Cardiac muscle cell (in vitro differentiated cells and primary cell): Measurements from ENCODE around the gene TRAP1. TPM values are rescaled to one million over a fixed set of nuclear protein-coding genes. Genes with fewer than 3 reads are reported as not detected.

Experiments used
- DNase-seq, 2 donors: peaks; one replicate each; pipeline versions ENCODE4 v3.0.0 to v3.0.0-alpha.2; 2010 to 2017; ENCODE audit warnings: low read depth in 1 of 2, low spot score in 1 of 2
- H3K27ac ChIP-seq: fragments of 200-600 bp; sonication (generic); 2 replicates; pipeline ENCODE4 v1.5.1; 2016
- H3K27me3 ChIP-seq: fragments of 200-600 bp; sonication (generic); 2 replicates; pipeline ENCODE4 v1.6.0; 2016; ENCODE audit warnings: control low read depth
- H3K36me3 ChIP-seq: fragments of 200-600 bp; sonication (generic); 2 replicates; pipeline ENCODE4 v1.5.1; 2016; ENCODE audit warnings: control low read depth
- H3K4me1 ChIP-seq: fragments of 200-600 bp; sonication (generic); 2 replicates; pipeline ENCODE4 v1.8.1; 2017; ENCODE audit warnings: low read depth, mild to moderate bottlenecking, mixed run types
- H3K4me3 ChIP-seq: fragments of 200-600 bp; sonication (generic); 2 replicates; pipeline ENCODE4 v1.5.1; 2016; ENCODE audit warnings: mild to moderate bottlenecking
- H3K9me3 ChIP-seq: fragments of 200-600 bp; sonication (generic); 2 replicates; pipeline ENCODE4 v1.5.1; 2017; ENCODE audit warnings: low read depth, mild to moderate bottlenecking, control low read depth
- polyA plus RNA-seq: library from polyadenylated mRNA; unstranded; fragments of >200 nt; fragmentation: Nextera tagmentation; extraction: Ambion mirVana; gene quantifications from 2 replicates; pipeline ENCODE4 v1.2.1, GENCODE V29; 2016
- total RNA-seq: library from RNA; depleted of rRNA; stranded (reverse); fragments of >200 nt; gene quantifications from 2 replicates; pipeline ENCODE4 v1.2.3, GENCODE V29; 2016
- TF ChIP-seq, protein P1 (sequence below): IDR thresholded peaks from 2 replicates; pipeline ENCODE4 v1.5.1; 2012; ENCODE audit warnings: low read depth, mild to moderate bottlenecking, low read length

The TRAP1 gene
- 141 and 157 TPM in 2 replicates for total RNA-seq
- 164 and 178 TPM in 2 replicates for polyA plus RNA-seq

DNA sequence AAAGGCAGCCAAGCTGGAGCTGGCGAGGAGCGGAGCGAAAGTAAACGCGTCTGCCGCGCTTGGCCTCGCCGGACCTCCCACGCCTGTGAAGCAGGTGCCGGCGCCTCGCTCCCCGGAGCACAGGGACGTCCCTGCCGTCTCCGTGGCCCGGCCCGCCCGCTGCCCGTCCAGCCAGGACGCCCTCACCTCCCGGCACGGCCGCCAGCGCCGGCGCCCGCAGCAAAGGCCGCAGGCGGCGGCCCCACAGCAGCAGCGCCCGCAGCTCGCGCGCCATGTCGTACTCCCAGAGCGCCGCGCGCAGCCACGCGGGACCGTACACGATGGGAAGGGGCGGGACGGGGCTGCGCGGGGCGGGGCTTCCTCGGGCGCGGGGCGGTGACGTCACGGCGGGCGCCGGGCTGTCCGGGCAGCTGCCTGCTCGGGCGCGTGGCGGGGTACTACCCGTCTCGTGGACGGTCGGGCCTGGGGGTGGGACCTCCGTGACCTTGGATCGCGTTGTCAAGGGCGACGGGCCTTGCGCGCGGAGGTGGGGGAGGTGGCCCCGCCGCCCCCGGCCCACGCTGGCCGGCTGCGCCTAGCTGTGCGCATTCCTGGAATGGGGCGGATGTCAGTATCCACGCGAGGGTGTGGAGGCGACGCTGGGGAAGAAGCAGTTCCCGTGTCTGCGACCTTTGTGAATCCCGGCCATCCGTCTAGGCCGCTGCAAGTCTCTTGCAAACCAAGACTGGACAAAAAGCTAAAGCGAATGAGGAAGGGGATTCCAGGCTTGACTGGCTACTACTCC is at the start of gene TRAP1:
TSS of gene TRAP1 (minus strand) at position 290 of the 784 bp plus-strand sequence. CDS start at position 274, 16 bp downstream.
- peak within 1 kb of the TSS; percentile 95 for H3K27ac ChIP-seq
- peak; percentile 89 to 92 for DNase-seq
- H3K9me3 ChIP-seq = no peaks in the 10 kb centered on the region
- no peaks in the 10 kb centered on the region for H3K4me1 ChIP-seq
- TF ChIP-seq, protein P1, sequence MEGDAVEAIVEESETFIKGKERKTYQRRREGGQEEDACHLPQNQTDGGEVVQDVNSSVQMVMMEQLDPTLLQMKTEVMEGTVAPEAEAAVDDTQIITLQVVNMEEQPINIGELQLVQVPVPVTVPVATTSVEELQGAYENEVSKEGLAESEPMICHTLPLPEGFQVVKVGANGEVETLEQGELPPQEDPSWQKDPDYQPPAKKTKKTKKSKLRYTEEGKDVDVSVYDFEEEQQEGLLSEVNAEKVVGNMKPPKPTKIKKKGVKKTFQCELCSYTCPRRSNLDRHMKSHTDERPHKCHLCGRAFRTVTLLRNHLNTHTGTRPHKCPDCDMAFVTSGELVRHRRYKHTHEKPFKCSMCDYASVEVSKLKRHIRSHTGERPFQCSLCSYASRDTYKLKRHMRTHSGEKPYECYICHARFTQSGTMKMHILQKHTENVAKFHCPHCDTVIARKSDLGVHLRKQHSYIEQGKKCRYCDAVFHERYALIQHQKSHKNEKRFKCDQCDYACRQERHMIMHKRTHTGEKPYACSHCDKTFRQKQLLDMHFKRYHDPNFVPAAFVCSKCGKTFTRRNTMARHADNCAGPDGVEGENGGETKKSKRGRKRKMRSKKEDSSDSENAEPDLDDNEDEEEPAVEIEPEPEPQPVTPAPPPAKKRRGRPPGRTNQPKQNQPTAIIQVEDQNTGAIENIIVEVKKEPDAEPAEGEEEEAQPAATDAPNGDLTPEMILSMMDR = no peak
- H3K27me3 ChIP-seq = no peaks in the 10 kb centered on the region
- H3K4me3 ChIP-seq = peak within 1 kb of the TSS; percentile 96
- H3K36me3 ChIP-seq = no peaks in the 10 kb centered on the region

DNA sequence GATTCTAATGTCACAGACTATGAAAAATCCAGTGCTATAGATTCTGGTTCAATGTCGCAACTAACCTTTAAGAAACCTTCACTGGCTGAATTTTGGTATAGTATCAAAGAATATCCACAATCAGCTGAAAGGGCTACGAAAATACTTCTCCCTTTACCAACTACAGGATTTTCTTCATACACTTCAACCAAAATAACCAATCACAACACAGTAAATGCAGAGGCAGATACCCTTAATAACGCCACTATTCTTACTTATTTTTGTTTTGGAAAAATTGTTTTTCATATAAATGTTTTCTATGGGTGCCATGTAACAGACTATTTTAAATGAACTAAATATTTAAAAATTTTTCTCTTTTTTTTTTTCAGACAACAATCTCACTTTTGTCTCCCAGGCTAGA is 48.9 kb upstream of the TRAP1 start:
- Histone ChIP-seq H3K36me3 (peaks cover 71% of the 10 kb centered on the region), H3K4me1 (no peaks in the 10 kb centered on the region), H3K27ac (no peak overlapping the region), H3K27me3 (no peaks in the 10 kb centered on the region), H3K4me3 (no peak overlapping the region), H3K9me3 (no peaks in the 10 kb centered on the region)
- no peak for DNase-seq
- TF ChIP-seq, protein P1 = no peak

DNA sequence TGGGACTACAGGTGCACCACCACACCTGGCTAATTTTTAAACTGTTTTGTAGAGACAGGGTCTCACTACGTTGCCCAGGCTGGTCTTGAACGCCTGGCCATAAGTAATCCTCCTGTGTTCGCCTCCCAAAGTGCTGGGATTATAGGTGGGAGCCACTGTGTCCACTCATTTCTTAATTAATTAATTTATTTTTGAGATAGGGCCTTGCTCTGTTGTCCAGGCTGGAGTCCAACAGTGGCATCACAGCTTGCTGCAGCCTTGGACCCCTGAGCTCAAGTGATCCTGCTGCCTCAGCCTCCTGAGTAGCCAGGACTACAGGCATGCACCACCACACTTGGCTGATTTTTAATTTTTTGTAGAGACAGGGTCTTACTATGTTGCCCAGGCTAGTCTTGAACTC is 47.1 kb upstream of the TRAP1 start:
- H3K4me1 ChIP-seq = no peaks in the 10 kb centered on the region
- H3K36me3 ChIP-seq = peaks cover 53% of the 10 kb centered on the region
- TF ChIP-seq, protein P1 = no peak
- no peak overlapping the region for H3K4me3 ChIP-seq
- H3K27me3 ChIP-seq = no peaks in the 10 kb centered on the region
- H3K27ac ChIP-seq = no peak overlapping the region
- no peak for DNase-seq
- H3K9me3 ChIP-seq = no peaks in the 10 kb centered on the region

DNA sequence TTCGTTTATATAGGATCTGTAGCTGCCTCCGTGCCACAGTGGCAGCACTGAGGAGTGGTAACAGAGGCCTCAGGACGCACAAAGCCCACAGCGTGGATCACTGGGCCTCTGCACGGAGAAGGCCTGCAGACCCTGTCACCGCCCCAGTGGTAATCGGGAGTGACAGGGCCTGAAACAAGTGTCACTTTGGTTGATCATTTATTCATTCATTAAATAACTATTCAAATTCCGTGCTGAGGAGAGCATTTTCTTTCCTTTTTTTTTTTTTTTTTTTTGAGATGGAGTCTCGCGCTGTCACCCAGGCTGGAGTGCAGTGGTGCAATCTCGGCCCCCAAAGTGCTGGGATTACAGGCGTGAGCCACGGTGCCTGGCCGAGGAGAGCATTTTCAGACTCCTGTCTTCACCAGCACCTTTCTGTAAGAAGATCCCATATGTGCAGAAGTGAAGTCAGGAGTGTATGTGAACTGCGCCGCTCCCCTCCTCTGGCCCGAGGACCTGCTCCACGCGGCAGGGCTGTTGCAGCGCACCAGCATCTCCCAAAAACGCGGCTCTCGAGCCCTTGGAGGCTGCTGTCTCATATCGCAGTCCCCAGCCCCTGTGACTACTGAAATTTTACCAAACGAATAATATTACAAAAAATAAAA is 44.9 kb upstream of the TRAP1 start:
- DNase-seq = no peak
- H3K27ac ChIP-seq = peak overlapping the region; percentile 10
- no peaks in the 10 kb centered on the region for H3K9me3 ChIP-seq
- H3K27me3 ChIP-seq = no peaks in the 10 kb centered on the region
- TF ChIP-seq, protein P1 = no peak
- H3K4me3 ChIP-seq = no peak overlapping the region
- H3K4me1 ChIP-seq = no peaks in the 10 kb centered on the region
- peaks cover 51% of the 10 kb centered on the region for H3K36me3 ChIP-seq

DNA sequence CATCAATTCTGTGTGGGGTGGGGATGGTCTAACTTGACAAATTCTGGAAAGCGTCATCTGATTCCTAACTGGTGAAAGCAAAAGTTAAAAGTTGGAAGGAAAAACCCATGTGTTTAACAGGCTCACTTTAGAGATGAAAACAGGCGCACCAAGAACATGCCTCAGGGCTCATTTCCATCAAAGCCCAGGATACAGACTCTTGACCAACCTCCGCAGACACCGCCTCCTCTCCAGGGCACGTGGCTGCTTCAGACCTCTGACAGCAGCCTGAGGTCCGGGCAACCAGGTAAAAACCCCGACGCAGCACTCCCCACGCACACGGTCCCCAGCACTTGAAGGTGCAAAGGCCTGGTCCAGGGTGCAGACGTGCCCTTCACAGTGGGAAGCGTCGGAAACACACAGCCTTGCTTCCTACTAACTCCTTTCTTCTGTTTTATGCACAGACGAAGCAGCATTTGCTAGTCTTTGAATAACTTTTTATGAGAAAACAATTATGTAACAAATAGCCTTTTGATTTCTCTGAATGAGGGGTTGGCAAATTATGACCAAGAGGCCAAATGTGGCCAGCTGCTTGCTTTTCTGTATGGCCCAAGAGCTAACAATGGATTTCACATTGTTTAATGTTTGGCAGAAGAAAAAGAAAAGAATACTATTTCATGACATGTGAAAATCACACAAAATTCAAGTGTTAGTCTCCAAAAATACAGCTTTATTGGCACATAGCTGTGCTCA is 44.2 kb upstream of the TRAP1 start:
- Histone ChIP-seq H3K27me3 (no peaks in the 10 kb centered on the region), H3K36me3 (peaks cover 52% of the 10 kb centered on the region), H3K4me1 (no peaks in the 10 kb centered on the region), H3K4me3 (no peak overlapping the region), H3K27ac (peak overlapping the region; percentile 10), H3K9me3 (no peaks in the 10 kb centered on the region)
- TF ChIP-seq, protein P1 = no peak
- DNase-seq = no peak
